Loucy (cell line): ENCODE results near the gene CDH13.

Experiments used
- CTCF ChIP-seq: fragments of 200-600 bp; sonication (generic); conservative IDR thresholded peaks from 2 replicates; pipeline ENCODE4 v1.5.1; 2014; ENCODE audit warnings: mild to moderate bottlenecking, antibody characterized with exemption, low read length
- EZH2phosphoT487 ChIP-seq: fragments of 200-600 bp; IDR thresholded peaks from 2 replicates; pipeline ENCODE4 v1.6.1; 2018; ENCODE audit warnings: antibody characterized with exemption, mild to moderate bottlenecking, moderate library complexity, borderline replicate concordance

- TF ChIP-seq CTCF (no peak), EZH2phosphoT487 (no peak)
Observed at GRCh38 chr16:83269048-83269447, 642.3 kb downstream of the CDH13 start.
